Cardiac fibroblast (primary cell): ENCODE results near the gene XPNPEP1.

Experiments used
- DNase-seq, 2 donors: peaks; one replicate each; pipeline versions ENCODE4 v3.0.0 to v3.0.0-alpha.2; 2010; ENCODE audit warnings: low read depth in 2 of 2
- H3K4me3 ChIP-seq, 2 donors: replicated peaks in 1 of 2; 1 replicate in 1 of 2; 2 replicates in 1 of 2; pipeline ENCODE4 v1.5.1; 2011; ENCODE audit warnings: low read depth in 2 of 2, low read length in 2 of 2, mild to moderate bottlenecking in 2 of 2, moderate library complexity in 1 of 2
- CTCF ChIP-seq: IDR thresholded peaks from one replicate; pipeline ENCODE4 v1.5.1; 2011; ENCODE audit warnings: low read depth, mild to moderate bottlenecking, low read length, inconsistent platforms

XPNPEP1 gene

GRCh38 chr10:109922976-109923921 is at the start of gene XPNPEP1:
Gene XPNPEP1 (minus strand): TSS chr10:109923511. CDS start chr10:109923433, 78 bp downstream.
- TF ChIP-seq CTCF = no peak
- peak within 1 kb of the TSS; percentile 88 to 92 for H3K4me3 ChIP-seq
- peak; percentile 81 to 91 for DNase-seq

- no peak overlapping the region for H3K4me3 ChIP-seq
- TF ChIP-seq CTCF = no peak
- DNase-seq = no peak
Measured at GRCh38 chr10:109972372-109973001, 49.2 kb upstream of the XPNPEP1 start.

- no peak overlapping the region for H3K4me3 ChIP-seq
- TF ChIP-seq CTCF = no peak
- DNase-seq = no peak
Measured at GRCh38 chr10:109971634-109972033, 48.3 kb upstream of the XPNPEP1 start.

- peak in 1 of 2 donors; percentile 41 for DNase-seq
- TF ChIP-seq CTCF = no peak
- H3K4me3 ChIP-seq = no peak overlapping the region
Measured at GRCh38 chr10:109969760-109970346, 46.5 kb upstream of the XPNPEP1 start.

GRCh38 chr10:109968953-109969759 is 45.8 kb upstream of the XPNPEP1 start:
- no peak for TF ChIP-seq CTCF
- no peak overlapping the region for H3K4me3 ChIP-seq
- DNase-seq = peak in 1 of 2 donors; percentile 24

- TF ChIP-seq CTCF = no peak
- no peak overlapping the region for H3K4me3 ChIP-seq
- DNase-seq = no peak
Measured at GRCh38 chr10:109967739-109968088, 44.4 kb upstream of the XPNPEP1 start.
